HCT116 (cell line): ENCODE data around the gene ADIPOR2. TPM values are rescaled to one million over a fixed set of nuclear protein-coding genes. Genes with fewer than 3 reads are reported as not detected.

Source experiments
- ATAC-seq: fragments of 200-7000 bp; cut with Tn5 transposase; 2 replicates; pipeline ENCODE4 v1.9.1; 2020; ENCODE audit warnings: mild to moderate bottlenecking, moderate library complexity
- BruUV-seq: library from RNA; stranded (reverse); fragments of 400-500 nt; replicated peaks from 2 replicates; lab custom pipeline; 2021; lab: Mats Ljungman, UMichigan
- CTCF ChIA-PET: fragments of 300-600 bp; sonication (Branson Sonifier 250); formaldehyde crosslinking; loops from one replicate; lab custom pipeline; 2021; ENCODE audit warnings: antibody characterized with exemption; lab: Charles Lee
- POLR2A ChIA-PET: fragments of 300-600, 350-600 bp; sonication (Branson Sonifier 250); formaldehyde crosslinking; loops from one replicate; lab custom pipeline; 2021; ENCODE audit warnings: antibody characterized with exemption; lab: Charles Lee
- RAD21 ChIA-PET, 2 experiments: fragments of 300-600 bp; sonication (Branson Sonifier 250); formaldehyde crosslinking; loops; one replicate each; lab custom pipeline; 2023; ENCODE audit warnings: low total read pairs in 2 of 2; ENCODE audit not compliant: uncharacterized antibody in 2 of 2, unreplicated experiment in 2 of 2, low non-redundant PET in 1 of 2; lab: Charles Lee
- DNase-seq: peaks from one replicate; pipeline ENCODE4 v3.0.0-alpha.2; 2010; ENCODE audit warnings: low read depth, low spot score
- H2AFZ ChIP-seq: fragments of 200-600 bp; shearing (Covaris generic), sonication (generic); 2 replicates; pipeline ENCODE4 v1.6.1; 2017; ENCODE audit warnings: low read depth, mixed run types, mixed read lengths, antibody characterized with exemption, low read length; ENCODE audit not compliant: poor library complexity, severe bottlenecking
- H3K27ac ChIP-seq: 2 replicates; pipeline ENCODE4 v1.5.1; 2012; ENCODE audit warnings: low read depth, low read length
- H3K27me3 ChIP-seq: fragments of 200-600 bp; sonication (generic); 2 replicates; pipeline ENCODE4 v1.6.1; 2016; ENCODE audit warnings: mixed run types, low read length, mixed read lengths; ENCODE audit not compliant: insufficient read depth
- H3K36me3 ChIP-seq, 2 experiments: fragments of 200-500 bp in 1 of 2; fragments of 200-600 bp in 1 of 2; sonication (Bioruptor generic) in 1 of 2; sonication (generic) in 1 of 2; 2 replicates each; pipeline versions ENCODE4 v1.5.1 to v1.6.1; 2014 to 2016; ENCODE audit warnings: low read length in 2 of 2, inconsistent platforms in 1 of 2, mixed read lengths in 1 of 2, mixed run types in 1 of 2; ENCODE audit not compliant: insufficient read depth in 2 of 2, control insufficient read depth in 1 of 2
- H3K4me1 ChIP-seq, 2 experiments: fragments of 200-600 bp in 1 of 2; sonication (generic) in 1 of 2; 2 replicates each; pipeline versions ENCODE4 v1.5.1 to v1.6.1; 2012 to 2017; ENCODE audit warnings: low read length in 2 of 2, inconsistent platforms in 1 of 2, mild to moderate bottlenecking in 1 of 2, mixed read lengths in 1 of 2, mixed run types in 1 of 2, moderate library complexity in 1 of 2; ENCODE audit not compliant: insufficient read depth in 2 of 2, control insufficient read depth in 1 of 2
- H3K4me2 ChIP-seq: fragments of 200-600 bp; sonication (generic); 2 replicates; pipeline ENCODE4 v1.6.1; 2017; ENCODE audit warnings: mixed run types, low read length, mixed read lengths
- H3K4me3 ChIP-seq, 2 experiments: fragments of 200-600 bp in 1 of 2; sonication (generic) in 1 of 2; replicated peaks in 1 of 2; 2 replicates each; pipeline ENCODE4 v1.5.1; 2011 to 2016; ENCODE audit warnings: low read length in 2 of 2, control low read depth in 1 of 2, low read depth in 1 of 2, mild to moderate bottlenecking in 1 of 2, mixed read lengths in 1 of 2, mixed run types in 1 of 2
- H3K79me2 ChIP-seq: fragments of 200-600 bp; sonication (generic); 2 replicates; pipeline ENCODE4 v1.6.1; 2017; ENCODE audit warnings: mild to moderate bottlenecking, mixed run types, low read length, moderate library complexity, mixed read lengths; ENCODE audit not compliant: insufficient read depth
- H3K9ac ChIP-seq: fragments of 200-600 bp; sonication (generic); 2 replicates; pipeline ENCODE4 v1.6.1; 2016; ENCODE audit warnings: low read length, mixed read lengths
- H3K9me2 ChIP-seq: fragments of 200-600 bp; sonication (generic), shearing (Covaris generic); 2 replicates; pipeline ENCODE4 v1.6.1; 2017; ENCODE audit warnings: mixed run types, mild to moderate bottlenecking, moderate library complexity; ENCODE audit not compliant: insufficient read depth
- H3K9me3 ChIP-seq, 2 experiments: fragments of 200-500 bp in 1 of 2; fragments of 200-600 bp in 1 of 2; sonication (Bioruptor generic) in 1 of 2; sonication (generic) in 1 of 2; 2 replicates each; pipeline ENCODE4 v1.6.1; 2014 to 2017; ENCODE audit warnings: low read length in 2 of 2, mixed read lengths in 2 of 2, inconsistent platforms in 1 of 2, low read depth in 1 of 2, mild to moderate bottlenecking in 1 of 2, mixed run types in 1 of 2, moderate library complexity in 1 of 2; ENCODE audit not compliant: control insufficient read depth in 1 of 2, insufficient read depth in 1 of 2
- H4K20me1 ChIP-seq: fragments of 200-600 bp; sonication (generic), shearing (Covaris generic); 2 replicates; pipeline ENCODE4 v1.6.1; 2017; ENCODE audit warnings: mixed run types, mild to moderate bottlenecking, moderate library complexity; ENCODE audit not compliant: insufficient read depth
- CBX3 ChIP-seq: IDR thresholded peaks from 2 replicates; pipeline ENCODE4 v1.6.1; 2012; ENCODE audit warnings: low read depth
- CEBPB ChIP-seq: IDR thresholded peaks from 2 replicates; pipeline ENCODE4 v1.6.1; 2012; ENCODE audit warnings: low read depth
- EGR1 ChIP-seq: IDR thresholded peaks from 2 replicates; pipeline ENCODE4 v1.6.1; 2012; ENCODE audit warnings: low read depth
- ELF1 ChIP-seq: IDR thresholded peaks from 2 replicates; pipeline ENCODE4 v1.6.1; 2012; ENCODE audit warnings: low read depth, borderline replicate concordance
- EZH2 ChIP-seq: fragments of 200-600 bp; sonication (generic); IDR thresholded peaks from 2 replicates; pipeline ENCODE4 v1.6.1; 2017; ENCODE audit warnings: antibody characterized with exemption, mixed run types
- JUND ChIP-seq: IDR thresholded peaks from 2 replicates; pipeline ENCODE4 v1.6.1; 2012
- RAD21 ChIP-seq: IDR thresholded peaks from 2 replicates; pipeline ENCODE4 v1.6.1; 2012; ENCODE audit warnings: low read depth, mild to moderate bottlenecking
- SP1 ChIP-seq: IDR thresholded peaks from 2 replicates; pipeline ENCODE4 v1.6.1; 2012; ENCODE audit warnings: low read depth
- SRF ChIP-seq: IDR thresholded peaks from 2 replicates; pipeline ENCODE4 v1.6.1; 2012; ENCODE audit warnings: low read depth
- TCF7L2 ChIP-seq: IDR thresholded peaks from 2 replicates; pipeline ENCODE4 v1.7.0; 2011; ENCODE audit warnings: borderline replicate concordance, inconsistent platforms; ENCODE audit not compliant: insufficient read depth, insufficient read length; ENCODE audit errors: extremely low read depth
- YY1 ChIP-seq: IDR thresholded peaks from 2 replicates; pipeline ENCODE4 v1.6.1; 2011; ENCODE audit warnings: low read length, low read depth, moderate library complexity, mild to moderate bottlenecking; ENCODE audit not compliant: insufficient replicate concordance; ENCODE audit errors: extremely low read depth
- ZFX ChIP-seq: fragments of 450-650 bp; IDR thresholded peaks from 2 replicates; pipeline ENCODE4 v1.6.1; 2017
- ZNF274 ChIP-seq: fragments of 200-500 bp; sonication (Bioruptor generic); IDR thresholded peaks from 2 replicates; pipeline ENCODE4 v1.6.1; 2014; ENCODE audit warnings: mild to moderate bottlenecking, low read depth, low read length, inconsistent platforms
- intact Hi-C: fragments of 100-400 bp; cut with micrococcal nuclease; formaldehyde crosslinking; loops from 2 replicates; pipeline ENCODE4 v1.10.0; 2022
- total RNA-seq: library from RNA; stranded (reverse); gene quantifications from one replicate; pipeline ENCODE4 v1.2.1, GENCODE V29; 2021; ENCODE audit not compliant: unreplicated experiment
- TF ChIP-seq, protein P1 (sequence below), 3 experiments: fragments of 200-600 bp in 1 of 3; sonication (generic) in 1 of 3; IDR thresholded peaks in 2 of 3; conservative IDR thresholded peaks in 1 of 3; 2 replicates each; pipeline ENCODE4 v1.5.1; 2012 to 2017; ENCODE audit warnings: low read depth in 2 of 3, low read length in 2 of 3, antibody characterized with exemption in 1 of 3, borderline replicate concordance in 1 of 3, control low read depth in 1 of 3, mild to moderate bottlenecking in 1 of 3, mixed read lengths in 1 of 3, mixed run types in 1 of 3, moderate library complexity in 1 of 3; ENCODE audit not compliant: insufficient read depth in 1 of 3
- TF ChIP-seq, protein P2 (sequence below): IDR thresholded peaks from 2 replicates; pipeline ENCODE4 v1.6.1; 2012
- TF ChIP-seq, protein P3 (sequence below): IDR thresholded peaks from 2 replicates; pipeline ENCODE4 v1.6.1; 2012; ENCODE audit warnings: low read depth
- TF ChIP-seq, protein P4 (sequence below): IDR thresholded peaks from 2 replicates; pipeline ENCODE4 v1.6.1; 2012
- TF ChIP-seq, protein P5 (sequence below): IDR thresholded peaks from 2 replicates; pipeline ENCODE4 v1.6.1; 2011; ENCODE audit warnings: mild to moderate bottlenecking, low read length, moderate library complexity; ENCODE audit not compliant: insufficient replicate concordance; ENCODE audit errors: extremely low read depth

The ADIPOR2 gene
- total RNA-seq, 1 experiment from 2014 or later = 69.9 TPM

DNA sequence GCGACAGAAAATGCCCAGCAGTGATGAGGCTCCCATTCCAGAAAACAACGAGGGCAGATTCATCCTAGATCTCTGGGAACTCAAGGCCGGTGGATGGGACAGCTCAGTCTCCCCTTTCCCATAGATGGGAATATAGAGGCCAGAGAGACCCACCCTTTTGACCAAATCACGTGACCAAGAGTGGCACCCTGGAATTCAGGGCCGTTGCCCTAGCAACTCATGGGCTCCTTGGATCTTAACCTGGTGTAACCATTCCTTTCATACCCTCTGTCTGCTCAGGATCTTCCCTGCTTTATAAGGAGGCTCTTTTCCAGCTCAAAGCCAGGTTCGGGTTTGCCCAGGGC is 121.0 kb downstream of the ADIPOR2 start:
- no peak overlapping the region for H2AFZ ChIP-seq
- no peaks in the 10 kb centered on the region for H3K36me3 ChIP-seq
- no peaks in the 10 kb centered on the region for H4K20me1 ChIP-seq
- H3K4me2 ChIP-seq = no peak overlapping the region
- POLR2A ChIA-PET = no interaction called here
- intact Hi-C loops = no loop called here
- CTCF ChIA-PET = no interaction called here
- no peak overlapping the region for H3K9ac ChIP-seq
- no peaks in the 10 kb centered on the region for H3K9me2 ChIP-seq
- H3K27me3 ChIP-seq = no peaks in the 10 kb centered on the region
- H3K9me3 ChIP-seq = no peaks in the 10 kb centered on the region
- ATAC-seq (no peak), DNase-seq (no peak)
- RAD21 ChIA-PET = no interaction called here
- H3K4me1 ChIP-seq = peaks cover 0 to 4% of the 10 kb centered on the region in 2 experiments; a peak in 1 of 4 replicates
- H3K4me3 ChIP-seq = no peak overlapping the region
- TF ChIP-seq EZH2 (no peak), SRF (no peak), RAD21 (no peak), ELF1 (no peak), TCF7L2 (no peak), CEBPB (no peak), JUND (no peak), YY1 (no peak), ZFX (no peak), CBX3 (no peak), ZNF274 (no peak), EGR1 (no peak), SP1 (no peak)
- TF ChIP-seq, protein P1, sequence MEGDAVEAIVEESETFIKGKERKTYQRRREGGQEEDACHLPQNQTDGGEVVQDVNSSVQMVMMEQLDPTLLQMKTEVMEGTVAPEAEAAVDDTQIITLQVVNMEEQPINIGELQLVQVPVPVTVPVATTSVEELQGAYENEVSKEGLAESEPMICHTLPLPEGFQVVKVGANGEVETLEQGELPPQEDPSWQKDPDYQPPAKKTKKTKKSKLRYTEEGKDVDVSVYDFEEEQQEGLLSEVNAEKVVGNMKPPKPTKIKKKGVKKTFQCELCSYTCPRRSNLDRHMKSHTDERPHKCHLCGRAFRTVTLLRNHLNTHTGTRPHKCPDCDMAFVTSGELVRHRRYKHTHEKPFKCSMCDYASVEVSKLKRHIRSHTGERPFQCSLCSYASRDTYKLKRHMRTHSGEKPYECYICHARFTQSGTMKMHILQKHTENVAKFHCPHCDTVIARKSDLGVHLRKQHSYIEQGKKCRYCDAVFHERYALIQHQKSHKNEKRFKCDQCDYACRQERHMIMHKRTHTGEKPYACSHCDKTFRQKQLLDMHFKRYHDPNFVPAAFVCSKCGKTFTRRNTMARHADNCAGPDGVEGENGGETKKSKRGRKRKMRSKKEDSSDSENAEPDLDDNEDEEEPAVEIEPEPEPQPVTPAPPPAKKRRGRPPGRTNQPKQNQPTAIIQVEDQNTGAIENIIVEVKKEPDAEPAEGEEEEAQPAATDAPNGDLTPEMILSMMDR (IDR thresholded peaks at IDR 0.05 in 2 of 3, conservative IDR thresholded peaks at IDR 0.05 in 1 of 3; ENCODE audit: borderline replicate concordance in 1 of 3, insufficient read depth in 1 of 3, low read depth in 2 of 3, low read length in 2 of 3) = no peak
- TF ChIP-seq, protein P2, sequence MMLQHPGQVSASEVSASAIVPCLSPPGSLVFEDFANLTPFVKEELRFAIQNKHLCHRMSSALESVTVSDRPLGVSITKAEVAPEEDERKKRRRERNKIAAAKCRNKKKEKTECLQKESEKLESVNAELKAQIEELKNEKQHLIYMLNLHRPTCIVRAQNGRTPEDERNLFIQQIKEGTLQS = no peak
- TF ChIP-seq, protein P3, sequence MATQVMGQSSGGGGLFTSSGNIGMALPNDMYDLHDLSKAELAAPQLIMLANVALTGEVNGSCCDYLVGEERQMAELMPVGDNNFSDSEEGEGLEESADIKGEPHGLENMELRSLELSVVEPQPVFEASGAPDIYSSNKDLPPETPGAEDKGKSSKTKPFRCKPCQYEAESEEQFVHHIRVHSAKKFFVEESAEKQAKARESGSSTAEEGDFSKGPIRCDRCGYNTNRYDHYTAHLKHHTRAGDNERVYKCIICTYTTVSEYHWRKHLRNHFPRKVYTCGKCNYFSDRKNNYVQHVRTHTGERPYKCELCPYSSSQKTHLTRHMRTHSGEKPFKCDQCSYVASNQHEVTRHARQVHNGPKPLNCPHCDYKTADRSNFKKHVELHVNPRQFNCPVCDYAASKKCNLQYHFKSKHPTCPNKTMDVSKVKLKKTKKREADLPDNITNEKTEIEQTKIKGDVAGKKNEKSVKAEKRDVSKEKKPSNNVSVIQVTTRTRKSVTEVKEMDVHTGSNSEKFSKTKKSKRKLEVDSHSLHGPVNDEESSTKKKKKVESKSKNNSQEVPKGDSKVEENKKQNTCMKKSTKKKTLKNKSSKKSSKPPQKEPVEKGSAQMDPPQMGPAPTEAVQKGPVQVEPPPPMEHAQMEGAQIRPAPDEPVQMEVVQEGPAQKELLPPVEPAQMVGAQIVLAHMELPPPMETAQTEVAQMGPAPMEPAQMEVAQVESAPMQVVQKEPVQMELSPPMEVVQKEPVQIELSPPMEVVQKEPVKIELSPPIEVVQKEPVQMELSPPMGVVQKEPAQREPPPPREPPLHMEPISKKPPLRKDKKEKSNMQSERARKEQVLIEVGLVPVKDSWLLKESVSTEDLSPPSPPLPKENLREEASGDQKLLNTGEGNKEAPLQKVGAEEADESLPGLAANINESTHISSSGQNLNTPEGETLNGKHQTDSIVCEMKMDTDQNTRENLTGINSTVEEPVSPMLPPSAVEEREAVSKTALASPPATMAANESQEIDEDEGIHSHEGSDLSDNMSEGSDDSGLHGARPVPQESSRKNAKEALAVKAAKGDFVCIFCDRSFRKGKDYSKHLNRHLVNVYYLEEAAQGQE = no peak
- TF ChIP-seq, protein P4, sequence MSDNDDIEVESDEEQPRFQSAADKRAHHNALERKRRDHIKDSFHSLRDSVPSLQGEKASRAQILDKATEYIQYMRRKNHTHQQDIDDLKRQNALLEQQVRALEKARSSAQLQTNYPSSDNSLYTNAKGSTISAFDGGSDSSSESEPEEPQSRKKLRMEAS = no peak
- TF ChIP-seq, protein P5, sequence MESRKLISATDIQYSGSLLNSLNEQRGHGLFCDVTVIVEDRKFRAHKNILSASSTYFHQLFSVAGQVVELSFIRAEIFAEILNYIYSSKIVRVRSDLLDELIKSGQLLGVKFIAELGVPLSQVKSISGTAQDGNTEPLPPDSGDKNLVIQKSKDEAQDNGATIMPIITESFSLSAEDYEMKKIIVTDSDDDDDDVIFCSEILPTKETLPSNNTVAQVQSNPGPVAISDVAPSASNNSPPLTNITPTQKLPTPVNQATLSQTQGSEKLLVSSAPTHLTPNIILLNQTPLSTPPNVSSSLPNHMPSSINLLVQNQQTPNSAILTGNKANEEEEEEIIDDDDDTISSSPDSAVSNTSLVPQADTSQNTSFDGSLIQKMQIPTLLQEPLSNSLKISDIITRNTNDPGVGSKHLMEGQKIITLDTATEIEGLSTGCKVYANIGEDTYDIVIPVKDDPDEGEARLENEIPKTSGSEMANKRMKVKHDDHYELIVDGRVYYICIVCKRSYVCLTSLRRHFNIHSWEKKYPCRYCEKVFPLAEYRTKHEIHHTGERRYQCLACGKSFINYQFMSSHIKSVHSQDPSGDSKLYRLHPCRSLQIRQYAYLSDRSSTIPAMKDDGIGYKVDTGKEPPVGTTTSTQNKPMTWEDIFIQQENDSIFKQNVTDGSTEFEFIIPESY = no peak
- H3K79me2 ChIP-seq = no peaks in the 10 kb centered on the region
- BruUV-seq = no TSS peak
- no peak overlapping the region for H3K27ac ChIP-seq
